GM12878 (cell line): ENCODE results near the gene SFT2D2. TPM values are rescaled to one million over a fixed set of nuclear protein-coding genes. Genes with fewer than 3 reads are reported as not detected.

Experiments
- ATAC-seq: fragments of 200-7000 bp; cut with Tn5 transposase; 3 replicates; pipeline ENCODE4 v1.9.1; 2020; ENCODE audit warnings: mild to moderate bottlenecking, moderate library complexity
- BruUV-seq: library from RNA; stranded (reverse); fragments of 400-500 nt; replicated peaks from 2 replicates; lab custom pipeline; 2021; lab: Mats Ljungman, UMichigan
- CTCF ChIA-PET: fragments of 300-600 bp; sonication (Branson Sonifier 250); formaldehyde crosslinking; extraction: SDS; loops from one replicate; lab custom pipeline; 2021; ENCODE audit warnings: inconsistent platforms; lab: Yijun Ruan, JAX
- POLR2A ChIA-PET: fragments of 350-600 bp; formaldehyde crosslinking; extraction: SDS; loops from one replicate; lab custom pipeline; 2021; ENCODE audit warnings: inconsistent platforms; lab: Charles Lee
- RAD21 ChIA-PET: fragments of 300-600 bp; sonication (Branson Sonifier 250); formaldehyde crosslinking; loops from one replicate; lab custom pipeline; 2023; ENCODE audit warnings: antibody characterized with exemption; ENCODE audit not compliant: unreplicated experiment; lab: Charles Lee
- SMC1A ChIA-PET: fragments of 300-600 bp; sonication (Branson Sonifier 250); formaldehyde crosslinking; loops from one replicate; lab custom pipeline; 2023; ENCODE audit not compliant: unreplicated experiment, uncharacterized antibody; lab: Charles Lee
- DNase-seq: peaks from one replicate; pipeline ENCODE4 v3.0.0-alpha.2; 2011; ENCODE audit warnings: low read depth, low spot score
- FAIRE-seq: peaks from 3 replicates; lab custom pipeline; 2011; peaks lifted over from hg19 to GRCh38; lab: Jason Lieb, UNC
- H2AFZ ChIP-seq: 2 replicates; pipeline ENCODE4 v1.6.0; 2011; ENCODE audit warnings: low read depth, low read length, control low read depth; ENCODE audit not compliant: control insufficient read depth
- H3K27ac ChIP-seq: 2 replicates; pipeline ENCODE4 v1.5.1; 2011; ENCODE audit warnings: control low read depth; ENCODE audit not compliant: control insufficient read depth, insufficient read depth
- H3K27me3 ChIP-seq, 2 experiments: replicated peaks in 1 of 2; 2 replicates each; pipeline versions ENCODE4 v1.6.0 to v1.6.1; 2011; ENCODE audit warnings: low read length in 1 of 2; ENCODE audit not compliant: control insufficient read depth in 2 of 2, insufficient read depth in 2 of 2
- H3K36me3 ChIP-seq, 2 experiments: 2 replicates each; pipeline ENCODE4 v1.5.1; 2011; ENCODE audit warnings: low read length in 1 of 2; ENCODE audit not compliant: control insufficient read depth in 2 of 2, insufficient read depth in 2 of 2
- H3K4me1 ChIP-seq: 2 replicates; pipeline ENCODE4 v1.6.1; 2011; ENCODE audit warnings: mild to moderate bottlenecking, low read length, moderate library complexity, mixed read lengths; ENCODE audit not compliant: control insufficient read depth, insufficient read depth
- H3K4me2 ChIP-seq: 2 replicates; pipeline ENCODE4 v1.6.0; 2011; ENCODE audit warnings: control low read depth; ENCODE audit not compliant: control insufficient read depth, insufficient read depth
- H3K4me3 ChIP-seq: fragments of 200-600 bp; sonication (generic); 2 replicates; pipeline ENCODE4 v1.5.1; 2016
- H3K79me2 ChIP-seq: 2 replicates; pipeline ENCODE4 v1.6.0; 2011; ENCODE audit warnings: low read length; ENCODE audit not compliant: control insufficient read depth, insufficient read depth
- H3K9ac ChIP-seq: 2 replicates; pipeline ENCODE4 v1.8.0; 2011; ENCODE audit warnings: low read length, control low read depth, mixed read lengths; ENCODE audit not compliant: control insufficient read depth, insufficient read depth
- H3K9me3 ChIP-seq: replicated peaks from 3 replicates; pipeline ENCODE4 v1.5.1; 2011; ENCODE audit warnings: mild to moderate bottlenecking, low read length; ENCODE audit not compliant: control insufficient read depth, insufficient read depth
- H4K20me1 ChIP-seq: 2 replicates; pipeline ENCODE4 v1.6.0; 2011; ENCODE audit not compliant: control insufficient read depth, insufficient read depth
- BRCA1 ChIP-seq: IDR thresholded peaks from 2 replicates; pipeline ENCODE4 v1.6.1; 2011; ENCODE audit warnings: low read depth, low read length, improper control_type of control experiment
- EED ChIP-seq: sonication (generic); IDR thresholded peaks from 2 replicates; pipeline ENCODE4 v1.6.1; 2016; ENCODE audit warnings: antibody characterized with exemption, low read depth
- ETV6 ChIP-seq, 2 experiments: fragments of 450-650 bp in 1 of 2; IDR thresholded peaks in 1 of 2; conservative IDR thresholded peaks in 1 of 2; 2 replicates each; pipeline ENCODE4 v1.6.1; 2014; ENCODE audit warnings: antibody characterized with exemption in 1 of 2, borderline replicate concordance in 1 of 2, low read depth in 1 of 2, mild to moderate bottlenecking in 1 of 2, moderate library complexity in 1 of 2
- FOS ChIP-seq: IDR thresholded peaks from 3 replicates; pipeline ENCODE4 v1.6.1; 2011; ENCODE audit warnings: borderline replicate concordance; ENCODE audit not compliant: insufficient read length; ENCODE audit errors: extremely low read depth
- MEF2B ChIP-seq: fragments of 450-650 bp; IDR thresholded peaks from 2 replicates; pipeline ENCODE4 v1.6.1; 2018; ENCODE audit warnings: mild to moderate bottlenecking, moderate library complexity; ENCODE audit not compliant: partially characterized antibody, poor library complexity, severe bottlenecking
- MYC ChIP-seq: IDR thresholded peaks from 2 replicates; pipeline ENCODE4 v1.6.1; 2011; ENCODE audit warnings: mild to moderate bottlenecking, low read length, moderate library complexity, inconsistent platforms; ENCODE audit not compliant: insufficient read depth, insufficient replicate concordance, insufficient read length, severe bottlenecking
- NRF1 ChIP-seq: conservative IDR thresholded peaks from 2 replicates; pipeline ENCODE4 v1.6.1; 2011; ENCODE audit warnings: mild to moderate bottlenecking, low read depth, low read length, improper control_type of control experiment
- PAX5 ChIP-seq: IDR thresholded peaks from 2 replicates; pipeline ENCODE4 v1.6.1; 2011; ENCODE audit warnings: low read depth, low read length, borderline replicate concordance
- SIX5 ChIP-seq: IDR thresholded peaks from 2 replicates; pipeline ENCODE4 v1.6.1; 2011; ENCODE audit warnings: mild to moderate bottlenecking, low read depth, low read length, moderate library complexity; ENCODE audit not compliant: severe bottlenecking
- STAT3 ChIP-seq: IDR thresholded peaks from 2 replicates; pipeline ENCODE4 v1.6.1; 2011; ENCODE audit warnings: low read depth, low read length, improper control_type of control experiment
- SUZ12 ChIP-seq: fragments of 200-600 bp; sonication (generic); IDR thresholded peaks from one replicate; pipeline ENCODE4 v1.6.1; 2018; ENCODE audit warnings: antibody characterized with exemption, mild to moderate bottlenecking; ENCODE audit not compliant: unreplicated experiment
- TBL1XR1 ChIP-seq: IDR thresholded peaks from 2 replicates; pipeline ENCODE4 v1.6.1; 2012; ENCODE audit warnings: low read depth, low read length, improper control_type of control experiment
- ZBED1 ChIP-seq: IDR thresholded peaks from 2 replicates; pipeline ENCODE4 v1.6.1; 2016; ENCODE audit warnings: borderline replicate concordance
- ZBTB40 ChIP-seq: fragments of 450-650 bp; IDR thresholded peaks from 2 replicates; pipeline ENCODE4 v1.6.1; 2016; ENCODE audit warnings: mild to moderate bottlenecking, moderate library complexity, borderline replicate concordance
- ZNF207 ChIP-seq: fragments of 450-650 bp; IDR thresholded peaks from 2 replicates; pipeline ENCODE4 v1.6.1; 2014; ENCODE audit warnings: antibody characterized with exemption, mild to moderate bottlenecking, borderline replicate concordance
- ZNF274 ChIP-seq: IDR thresholded peaks from one replicate; pipeline ENCODE4 v1.8.0; 2011; ENCODE audit not compliant: insufficient read length, insufficient read depth
- ZSCAN29 ChIP-seq: fragments of 450-650 bp; IDR thresholded peaks from 2 replicates; pipeline ENCODE4 v1.6.1; 2017; ENCODE audit warnings: mild to moderate bottlenecking, moderate library complexity
- ZZZ3 ChIP-seq: IDR thresholded peaks from 2 replicates; pipeline ENCODE4 v1.6.1; 2011; ENCODE audit warnings: low read depth; ENCODE audit not compliant: control insufficient read depth, insufficient read length
- WGBS: methylation state at CpG from one replicate; pipeline ENCODE4 v1.1.6; 2016; ENCODE audit warnings: low lambda C conversion rate; ENCODE audit not compliant: insufficient replicate concordance, insufficient coverage; ENCODE audit errors: missing lambda C conversion rate; 5-methylcytosine and 5-hydroxymethylcytosine counted together
- in situ Hi-C: fragments of 300-500 bp; cut with MboI; formaldehyde crosslinking; loops from 9 replicates; pipeline ENCODE4 v1.14.3; 2018; ENCODE audit warnings: mixed read lengths
- intact Hi-C: fragments of 100-400 bp; cut with micrococcal nuclease; formaldehyde crosslinking; loops from one replicate; pipeline ENCODE4 v1.14.2; 2022; ENCODE audit not compliant: unreplicated experiment
- polyA plus RNA-seq, 11 experiments: library from polyadenylated mRNA; depleted of rRNA in 4 of 11; unstranded in 6 of 11; stranded (reverse) in 5 of 11; fragments of >200 nt; fragmentation: Nextera tagmentation in 4 of 11; fragmentation: Illumina TruSeq in 1 of 11; extraction: Ambion mirVana in 4 of 11; extraction: Trizol in 1 of 11; gene quantifications; 1 replicate in 1 of 11; 2 replicates in 10 of 11; pipeline versions ENCODE4 v1.2.1 to v1.2.3, GENCODE V29; 2011 to 2016; ENCODE audit warnings: inconsistent platforms in 2 of 11, missing spikeins in 2 of 11, low read depth in 1 of 11
- total RNA-seq, 4 experiments: library from RNA; depleted of rRNA in 3 of 4; stranded (reverse); fragments of >200 nt in 3 of 4; fragmentation: Illumina TruSeq in 1 of 4; extraction: Trizol in 1 of 4; gene quantifications; 2 replicates each; pipeline versions ENCODE4 v1.2.1 to v1.2.3, GENCODE V29; 2013 to 2021

SFT2D2 gene
- total and polyA plus RNA-seq, 10 of the 15 experiments (the other 5 are each of a cell fraction or from before 2014, with no cell fraction given), result 5.6 to 49.6 (median 24.9) TPM

- TF ChIP-seq NRF1, result no peak
- no peak for TF ChIP-seq BRCA1
- TF ChIP-seq ZBTB40, result no peak
- TF ChIP-seq SIX5, result no peak
- TF ChIP-seq ZBED1, result no peak
- no peak for TF ChIP-seq ZZZ3
- TF ChIP-seq STAT3, result no peak
- TF ChIP-seq PAX5, result no peak
- no peak for TF ChIP-seq MEF2B
- TF ChIP-seq ETV6 (conservative IDR thresholded peaks at IDR 0.05 in 1 of 2, IDR thresholded peaks at IDR 0.05 in 1 of 2; ENCODE audit: borderline replicate concordance in 1 of 2, low read depth in 1 of 2), result no peak
- no peak for TF ChIP-seq SUZ12
- no peak for TF ChIP-seq MYC
- no peak for TF ChIP-seq ZSCAN29
- TF ChIP-seq FOS, result no peak
- no peak for TF ChIP-seq ZNF274
- no peak for TF ChIP-seq TBL1XR1
- no peak for TF ChIP-seq ZNF207
- TF ChIP-seq EED, result no peak
- TF ChIP-seq, all 136 proteins: peak for 0
- intact Hi-C loops, result no loop called here
- FAIRE-seq (no peak), DNase-seq (no peak), ATAC-seq (no peak)
- ChIA-PET CTCF (no interaction called here), POLR2A (no interaction called here), RAD21 (no interaction called here), SMC1A (no interaction called here)
- in situ Hi-C loops, result no loop called here
- Histone ChIP-seq H3K4me1 (no peaks in the 10 kb centered on the region), H3K27me3 (no peaks in the 10 kb centered on the region), H3K27ac (no peak overlapping the region), H2AFZ (no peak overlapping the region), H3K79me2 (no peaks in the 10 kb centered on the region), H3K9me3 (no peaks in the 10 kb centered on the region; the same call in 2 of the 3 replicates), H3K4me3 (no peak overlapping the region), H3K4me2 (no peak overlapping the region), H3K36me3 (peaks cover 0 to 2% of the 10 kb centered on the region in 2 experiments; a peak in 1 of 4 replicates), H4K20me1 (no peaks in the 10 kb centered on the region), H3K9ac (no peak overlapping the region)
- BruUV-seq, result no TSS peak
- WGBS, result 85% methylated on average over 6 of the region's 6 CpGs
Measured at GRCh38 chr1:168266644-168267186, 40.9 kb downstream of the SFT2D2 start.
